ENCODE results near the gene SLC9A2. TPM values are rescaled to one million over a fixed set of nuclear protein-coding genes. Genes with fewer than 3 reads are reported as not detected.

The SLC9A2 gene
- total RNA-seq, 1 donor from 2014 or later: 0.05 TPM

- no peak overlapping the region for H3K27ac Mint-ChIP-seq (ENCODE audit: unreplicated experiment)
- H3K4me1 Mint-ChIP-seq (ENCODE audit: unreplicated experiment): no peaks in the 10 kb centered on the region
- peaks cover 2% of the 10 kb centered on the region for H3K27me3 Mint-ChIP-seq (ENCODE audit: unreplicated experiment)
- no peaks in the 10 kb centered on the region for H3K9me3 Mint-ChIP-seq (ENCODE audit: unreplicated experiment)
- DNase-seq (ENCODE audit: low spot score): no peak
- H3K4me3 Mint-ChIP-seq (ENCODE audit: unreplicated experiment): no peak overlapping the region
- TF ChIP-seq, protein P1, sequence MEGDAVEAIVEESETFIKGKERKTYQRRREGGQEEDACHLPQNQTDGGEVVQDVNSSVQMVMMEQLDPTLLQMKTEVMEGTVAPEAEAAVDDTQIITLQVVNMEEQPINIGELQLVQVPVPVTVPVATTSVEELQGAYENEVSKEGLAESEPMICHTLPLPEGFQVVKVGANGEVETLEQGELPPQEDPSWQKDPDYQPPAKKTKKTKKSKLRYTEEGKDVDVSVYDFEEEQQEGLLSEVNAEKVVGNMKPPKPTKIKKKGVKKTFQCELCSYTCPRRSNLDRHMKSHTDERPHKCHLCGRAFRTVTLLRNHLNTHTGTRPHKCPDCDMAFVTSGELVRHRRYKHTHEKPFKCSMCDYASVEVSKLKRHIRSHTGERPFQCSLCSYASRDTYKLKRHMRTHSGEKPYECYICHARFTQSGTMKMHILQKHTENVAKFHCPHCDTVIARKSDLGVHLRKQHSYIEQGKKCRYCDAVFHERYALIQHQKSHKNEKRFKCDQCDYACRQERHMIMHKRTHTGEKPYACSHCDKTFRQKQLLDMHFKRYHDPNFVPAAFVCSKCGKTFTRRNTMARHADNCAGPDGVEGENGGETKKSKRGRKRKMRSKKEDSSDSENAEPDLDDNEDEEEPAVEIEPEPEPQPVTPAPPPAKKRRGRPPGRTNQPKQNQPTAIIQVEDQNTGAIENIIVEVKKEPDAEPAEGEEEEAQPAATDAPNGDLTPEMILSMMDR (IDR thresholded peaks at IDR 0.05; ENCODE audit: unreplicated experiment): no peak
- no peaks in the 10 kb centered on the region for H3K36me3 Mint-ChIP-seq (ENCODE audit: low read depth, unreplicated experiment)
Measured at GRCh38 chr2:102664471-102664909, 45.1 kb downstream of the SLC9A2 start.

GRCh38 chr2:102667072-102667471 is 47.7 kb downstream of the SLC9A2 start:
- no peak for DNase-seq (ENCODE audit: low spot score)
- Mint-ChIP-seq H3K9me3 (ENCODE audit: unreplicated experiment) (no peaks in the 10 kb centered on the region), H3K27ac (ENCODE audit: unreplicated experiment) (no peak overlapping the region), H3K4me3 (ENCODE audit: unreplicated experiment) (no peak overlapping the region), H3K4me1 (ENCODE audit: unreplicated experiment) (peaks cover 4% of the 10 kb centered on the region), H3K36me3 (ENCODE audit: low read depth, unreplicated experiment) (no peaks in the 10 kb centered on the region), H3K27me3 (ENCODE audit: unreplicated experiment) (peaks cover 2% of the 10 kb centered on the region)
- TF ChIP-seq, protein P1 (IDR thresholded peaks at IDR 0.05; ENCODE audit: unreplicated experiment): no peak

DNA sequence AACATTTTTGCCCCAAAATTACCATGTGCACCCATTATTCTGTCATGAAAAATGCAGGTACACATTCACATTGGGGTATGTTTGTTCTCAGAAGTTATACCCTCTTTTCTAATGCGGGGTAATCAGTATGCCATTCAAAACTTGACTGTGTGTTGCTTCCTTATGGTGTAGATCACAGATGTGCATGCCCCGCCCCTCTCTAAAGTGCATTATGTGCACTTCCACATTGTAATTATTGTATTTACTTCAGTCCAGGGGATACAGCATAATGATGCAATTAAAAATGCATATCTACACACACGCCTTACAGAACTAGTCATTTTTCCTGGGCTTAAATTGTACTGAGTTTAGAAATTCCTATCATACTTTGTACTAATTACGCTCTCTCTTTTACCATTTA is 48.8 kb downstream of the SLC9A2 start:
- DNase-seq (ENCODE audit: low spot score): no peak
- Mint-ChIP-seq H3K36me3 (ENCODE audit: low read depth, unreplicated experiment) (no peaks in the 10 kb centered on the region), H3K4me1 (ENCODE audit: unreplicated experiment) (peaks cover 7% of the 10 kb centered on the region), H3K4me3 (ENCODE audit: unreplicated experiment) (no peak overlapping the region), H3K27me3 (ENCODE audit: unreplicated experiment) (peaks cover 3% of the 10 kb centered on the region), H3K9me3 (ENCODE audit: unreplicated experiment) (no peaks in the 10 kb centered on the region), H3K27ac (ENCODE audit: unreplicated experiment) (no peak overlapping the region)
- TF ChIP-seq, protein P1 (IDR thresholded peaks at IDR 0.05; ENCODE audit: unreplicated experiment): no peak

DNA sequence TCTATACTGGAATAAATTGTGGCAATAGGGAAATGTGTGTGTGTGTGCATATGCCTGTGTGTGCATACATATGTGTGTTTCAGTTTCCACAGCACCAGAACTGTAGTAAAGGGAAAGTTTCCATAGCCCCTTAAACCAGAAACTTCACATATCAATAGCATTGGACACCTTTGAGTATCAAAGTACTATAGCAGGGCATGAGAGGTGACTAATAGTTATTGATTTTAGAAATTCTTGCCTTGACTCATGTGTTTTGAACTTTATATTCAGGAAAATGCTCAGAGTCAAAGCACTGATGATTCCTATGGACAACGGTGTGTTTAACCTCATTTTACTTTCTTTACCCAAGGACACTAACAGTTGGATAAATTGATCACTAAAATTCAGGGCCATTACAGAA is 50.0 kb downstream of the SLC9A2 start:
- Mint-ChIP-seq H3K9me3 (ENCODE audit: unreplicated experiment) (no peaks in the 10 kb centered on the region), H3K4me3 (ENCODE audit: unreplicated experiment) (no peak overlapping the region), H3K27me3 (ENCODE audit: unreplicated experiment) (peaks cover 3% of the 10 kb centered on the region), H3K27ac (ENCODE audit: unreplicated experiment) (no peak overlapping the region), H3K4me1 (ENCODE audit: unreplicated experiment) (peaks cover 7% of the 10 kb centered on the region), H3K36me3 (ENCODE audit: low read depth, unreplicated experiment) (no peaks in the 10 kb centered on the region)
- no peak for DNase-seq (ENCODE audit: low spot score)
- TF ChIP-seq, protein P1 (IDR thresholded peaks at IDR 0.05; ENCODE audit: unreplicated experiment): no peak

GRCh38 chr2:102672107-102672776 is 52.9 kb downstream of the SLC9A2 start:
- Mint-ChIP-seq H3K4me3 (ENCODE audit: unreplicated experiment) (no peak overlapping the region), H3K27me3 (ENCODE audit: unreplicated experiment) (peaks cover 2% of the 10 kb centered on the region), H3K9me3 (ENCODE audit: unreplicated experiment) (no peaks in the 10 kb centered on the region), H3K4me1 (ENCODE audit: unreplicated experiment) (peaks cover 7% of the 10 kb centered on the region), H3K27ac (ENCODE audit: unreplicated experiment) (no peak overlapping the region), H3K36me3 (ENCODE audit: low read depth, unreplicated experiment) (no peaks in the 10 kb centered on the region)
- DNase-seq (ENCODE audit: low spot score): no peak
- TF ChIP-seq, protein P1 (IDR thresholded peaks at IDR 0.05; ENCODE audit: unreplicated experiment): no peak

Measured in endothelial cell (in vitro differentiated cells).